Sigmoid colon (tissue), 7 donors: Measurements from ENCODE around the gene LBX2. TPM values are rescaled to one million over a fixed set of nuclear protein-coding genes. Genes with fewer than 3 reads are reported as not detected.
A peak's percentile ranks its signal among the peaks of the same experiment; 100 is the strongest.

ENCODE experiments used
- DNase-seq: peaks from one replicate; pipeline ENCODE4 v3.0.0-alpha.2; 2019
- H3K27ac ChIP-seq, 4 donors: fragments of 200-600 bp; sonication (generic); one replicate each; pipeline ENCODE4 v1.5.1; 2016 to 2019; ENCODE audit warnings: mild to moderate bottlenecking in 1 of 4
- H3K27me3 ChIP-seq, 3 donors: fragments of 200-600 bp; sonication (generic); one replicate each; pipeline ENCODE4 v1.5.1; 2019; ENCODE audit warnings: mild to moderate bottlenecking in 1 of 3
- H3K36me3 ChIP-seq, 4 donors: fragments of 200-600 bp; sonication (generic); one replicate each; pipeline ENCODE4 v1.5.1; 2016 to 2019
- H3K4me1 ChIP-seq, 4 donors: fragments of 200-600 bp; sonication (generic); one replicate each; pipeline ENCODE4 v1.5.1; 2017 to 2019
- H3K4me3 ChIP-seq, 4 donors: fragments of 200-600 bp; sonication (generic); one replicate each; pipeline ENCODE4 v1.5.1; 2017 to 2019; ENCODE audit warnings: mild to moderate bottlenecking in 2 of 4, moderate library complexity in 1 of 4
- H3K9me3 ChIP-seq, 4 donors: fragments of 200-600 bp in 3 of 4; sonication (generic) in 3 of 4; one replicate each; pipeline versions ENCODE4 v1.5.1 to v1.6.1; 2013 to 2019
- CTCF ChIP-seq, 4 experiments: fragments of 450-650 bp in 3 of 4; fragments of 200-600 bp in 1 of 4; IDR thresholded peaks; one replicate each; pipeline ENCODE4 v1.5.1; 2016 to 2019; ENCODE audit warnings: antibody characterized with exemption in 4 of 4, mild to moderate bottlenecking in 3 of 4, moderate library complexity in 2 of 4
- EP300 ChIP-seq, 4 donors: sonication (generic); formaldehyde crosslinking; IDR thresholded peaks; one replicate each; pipeline ENCODE4 v1.6.1; 2017; ENCODE audit warnings: antibody characterized with exemption in 4 of 4
- POLR2A ChIP-seq, 2 donors: fragments of 450-650 bp; IDR thresholded peaks; one replicate each; pipeline ENCODE4 v1.6.1; 2016; ENCODE audit warnings: antibody characterized with exemption in 2 of 2, mild to moderate bottlenecking in 2 of 2, moderate library complexity in 2 of 2
- POLR2AphosphoS5 ChIP-seq, 4 donors: sonication (generic); formaldehyde crosslinking; IDR thresholded peaks; one replicate each; pipeline ENCODE4 v1.6.1; 2017; ENCODE audit warnings: antibody characterized with exemption in 4 of 4
- WGBS, 2 donors: extraction: QIAGEN DNeasy Blood & Tissue Kit; methylation state at CpG; one replicate each; pipeline ENCODE4 v1.1.7; 2013; 5-methylcytosine and 5-hydroxymethylcytosine counted together
- intact Hi-C: fragments of 100-400 bp; cut with DNase I; formaldehyde crosslinking; loops from one replicate; pipeline ENCODE4 v1.15.1; 2023
- polyA plus RNA-seq, 3 donors: library from polyadenylated mRNA; stranded (reverse); fragments of 200-250 nt; gene quantifications; one replicate each; pipeline ENCODE4 v1.2.3, GENCODE V29; 2013
- total RNA-seq, 4 donors: library from RNA; depleted of rRNA; stranded (reverse); fragments of >200 nt; gene quantifications; one replicate each; pipeline ENCODE4 v1.1.0, GENCODE V29; 2016
- donor health status: healthy with polysubstance abuse.
- donor health status: Bipolar disorder and iron deficiency.
- donor health status: healthy.

Gene LBX2
- total and polyA plus RNA-seq, 7 donors = 0.99 to 2.4 (median 1.6) TPM; not detected in 3

- no peak for DNase-seq
- Histone ChIP-seq H3K27ac (peak overlapping the region in 2 of 4 donors; percentile 64 to 75), H3K36me3 (peaks cover 0 to 20% (median 12%) of the 10 kb centered on the region in 4 donors), H3K4me3 (peak overlapping the region in 1 of 4 donors; percentile 48), H3K4me1 (peaks cover 0 to 54% (median 43%) of the 10 kb centered on the region in 4 donors), H3K9me3 (no peaks in the 10 kb centered on the region), H3K27me3 (peaks cover 31 to 75% (median 31%) of the 10 kb centered on the region in 3 donors)
- TF ChIP-seq POLR2AphosphoS5 (IDR thresholded peaks at IDR 0.05) (no peak), POLR2A (IDR thresholded peaks at IDR 0.05) (no peak), CTCF (IDR thresholded peaks at IDR 0.05) (no peak), EP300 (IDR thresholded peaks at IDR 0.05) (no peak)
- intact Hi-C loops = no loop called here
- WGBS, 2 donors = 96% methylated on average over 3 of the region's 3 CpGs
Measured at GRCh38 chr2:74504591-74504990, 5.2 kb upstream of the LBX2 start.

GRCh38 chr2:74503506-74504475 is 4.4 kb upstream of the LBX2 start:
- Histone ChIP-seq H3K27me3 (peaks cover 39 to 81% (median 39%) of the 10 kb centered on the region in 3 donors), H3K4me3 (peak overlapping the region; percentile 26 to 56 (median 44)), H3K4me1 (peaks cover 0 to 62% (median 51%) of the 10 kb centered on the region in 4 donors), H3K9me3 (no peaks in the 10 kb centered on the region), H3K27ac (peak overlapping the region; percentile 52 to 76 (median 70)), H3K36me3 (peaks cover 0 to 20% (median 12%) of the 10 kb centered on the region in 4 donors)
- 60 to 70% methylated on average over 45 of the region's 45 CpGs for WGBS, 2 donors
- TF ChIP-seq POLR2A (IDR thresholded peaks at IDR 0.05) (no peak), EP300 (IDR thresholded peaks at IDR 0.05) (no peak), CTCF (IDR thresholded peaks at IDR 0.05) (no peak), POLR2AphosphoS5 (IDR thresholded peaks at IDR 0.05) (no peak)
- intact Hi-C loops = no loop called here
- no peak for DNase-seq

GRCh38 chr2:74502720-74503505 is 3.5 kb upstream of the LBX2 start:
- Histone ChIP-seq H3K27me3 (peaks cover 47 to 90% (median 48%) of the 10 kb centered on the region in 3 donors), H3K9me3 (no peaks in the 10 kb centered on the region), H3K4me1 (peaks cover 0 to 65% (median 55%) of the 10 kb centered on the region in 4 donors), H3K4me3 (peak overlapping the region; percentile 26 to 56 (median 44)), H3K36me3 (peaks cover 0 to 20% (median 12%) of the 10 kb centered on the region in 4 donors), H3K27ac (peak overlapping the region; percentile 52 to 76 (median 70))
- 1 to 2% methylated on average over 67 of the region's 67 CpGs for WGBS, 2 donors
- peak; percentile 94 for DNase-seq
- intact Hi-C loops = no loop called here
- TF ChIP-seq POLR2A (IDR thresholded peaks at IDR 0.05) (peak in 1 of 2 donors; percentile 42), EP300 (IDR thresholded peaks at IDR 0.05) (no peak), POLR2AphosphoS5 (IDR thresholded peaks at IDR 0.05) (peak; percentile 25 to 75 (median 67)), CTCF (IDR thresholded peaks at IDR 0.05) (no peak)

GRCh38 chr2:74502147-74502719 is 2.8 kb upstream of the LBX2 start:
- 11 to 16% methylated on average over 32 of the region's 32 CpGs for WGBS, 2 donors
- no peak for TF ChIP-seq EP300 (IDR thresholded peaks at IDR 0.05)
- TF ChIP-seq CTCF (IDR thresholded peaks at IDR 0.05) = no peak
- TF ChIP-seq POLR2A (IDR thresholded peaks at IDR 0.05) = no peak

More at GRCh38 chr2:74502147-74502719, 2.8 kb upstream of the LBX2 start:
- Histone ChIP-seq H3K27me3 (peaks cover 49 to 97% (median 54%) of the 10 kb centered on the region in 3 donors), H3K4me3 (peak overlapping the region; percentile 26 to 56 (median 44)), H3K27ac (peak overlapping the region; percentile 52 to 76 (median 70)), H3K4me1 (peaks cover 0 to 69% (median 58%) of the 10 kb centered on the region in 4 donors), H3K9me3 (no peaks in the 10 kb centered on the region), H3K36me3 (peaks cover 0 to 20% (median 12%) of the 10 kb centered on the region in 4 donors)
- intact Hi-C loops = no loop called here
- DNase-seq = no peak
